ENCODE results near the gene OVOL2.
"Not testable (repeated sequence)": the region's sequence is repeated elsewhere in the genome, so short reads cannot be mapped to it uniquely, and the experiment has no call there.

The OVOL2 gene

GRCh38 chr20:18057101-18057993 is at the start of gene OVOL2:
TSS of gene OVOL2 (minus strand) at chr20:18057916. CDS start at chr20:18057634, 282 bp downstream.
- no peak for DNase-seq (ENCODE audit: low read depth in 3 of 3)

- no peak for DNase-seq (ENCODE audit: low read depth in 3 of 3)
Observed at GRCh38 chr20:18103497-18103896, 45.8 kb upstream of the OVOL2 start.

DNA sequence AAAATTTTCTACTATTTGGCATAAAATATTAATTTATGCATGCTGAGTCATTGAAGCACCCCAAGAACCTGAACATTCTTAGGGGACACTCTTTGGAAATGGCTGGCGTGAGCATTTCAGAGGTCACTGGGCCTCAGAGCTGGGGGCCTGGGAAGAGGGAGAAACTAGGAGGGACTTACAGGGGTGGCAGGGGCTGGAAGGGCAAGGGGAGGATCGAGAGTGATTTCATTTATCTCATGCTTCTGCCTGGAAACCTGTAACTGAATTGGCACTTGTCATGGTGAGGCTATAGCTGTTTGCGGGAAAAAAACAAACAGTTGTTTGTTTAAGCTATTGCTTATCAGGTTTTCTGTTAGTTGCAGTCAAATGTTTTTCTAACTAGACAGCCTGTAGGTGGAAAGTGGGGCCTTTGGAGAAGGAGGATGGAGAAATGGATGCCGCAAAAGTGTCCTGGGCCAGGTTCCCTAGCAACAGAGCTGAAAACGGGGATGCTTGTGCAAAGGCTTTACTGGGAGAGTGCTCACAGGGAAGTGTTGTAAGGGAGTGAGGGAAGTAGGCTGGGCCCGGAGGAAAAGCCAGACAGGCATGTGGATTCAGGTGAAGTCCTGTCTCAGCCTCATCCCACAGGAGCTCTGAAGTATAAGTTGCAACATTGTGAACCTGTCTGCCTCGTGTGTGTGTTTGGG is 43.6 kb upstream of the OVOL2 start:
- no peak for DNase-seq (ENCODE audit: low read depth in 3 of 3)

DNA sequence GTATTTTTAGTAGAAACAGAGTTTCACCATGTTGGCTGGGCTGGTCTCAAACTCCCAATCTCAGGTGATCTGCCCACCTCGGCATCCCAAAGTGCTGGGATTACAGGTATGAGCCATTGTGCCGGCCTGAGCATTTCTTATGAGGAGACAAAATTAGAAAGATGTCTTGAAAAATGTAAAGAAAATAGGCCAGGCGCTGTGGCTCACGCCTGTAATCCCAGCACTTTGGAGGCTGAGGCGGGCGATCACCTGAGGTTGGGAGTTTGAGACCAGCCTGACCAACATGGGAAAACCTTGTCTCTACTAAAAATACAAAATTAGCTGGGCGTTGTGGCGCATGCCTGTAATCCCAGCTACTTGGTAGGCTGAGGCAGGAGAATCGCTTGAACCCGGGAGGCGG is 42.9 kb upstream of the OVOL2 start:
- not testable (repeated sequence) for DNase-seq (ENCODE audit: low read depth in 3 of 3)

- DNase-seq (ENCODE audit: low read depth in 3 of 3) = no peak
Observed at GRCh38 chr20:18094191-18094590, 36.5 kb upstream of the OVOL2 start.

DNA sequence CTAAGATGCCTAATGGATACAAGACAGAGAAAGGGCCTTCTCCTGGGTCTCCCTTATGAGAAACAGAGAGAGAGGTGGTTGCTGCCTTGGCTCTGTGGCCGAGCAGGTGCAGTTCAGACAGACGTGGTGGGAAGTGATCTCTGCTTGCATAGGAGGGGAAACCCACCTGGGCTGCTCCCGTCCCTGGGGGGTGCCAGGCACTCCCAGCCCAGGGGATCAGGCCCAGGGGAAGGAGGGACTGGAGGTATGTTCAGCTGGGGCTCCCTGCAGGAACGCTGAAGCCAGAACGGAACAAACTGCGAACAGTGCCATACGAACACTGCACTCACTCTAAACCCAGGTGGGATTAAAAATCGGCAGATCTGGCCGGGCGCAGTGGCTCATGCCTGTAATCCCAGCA is 35.7 kb upstream of the OVOL2 start:
- DNase-seq (ENCODE audit: low read depth in 3 of 3) = no peak

DNA sequence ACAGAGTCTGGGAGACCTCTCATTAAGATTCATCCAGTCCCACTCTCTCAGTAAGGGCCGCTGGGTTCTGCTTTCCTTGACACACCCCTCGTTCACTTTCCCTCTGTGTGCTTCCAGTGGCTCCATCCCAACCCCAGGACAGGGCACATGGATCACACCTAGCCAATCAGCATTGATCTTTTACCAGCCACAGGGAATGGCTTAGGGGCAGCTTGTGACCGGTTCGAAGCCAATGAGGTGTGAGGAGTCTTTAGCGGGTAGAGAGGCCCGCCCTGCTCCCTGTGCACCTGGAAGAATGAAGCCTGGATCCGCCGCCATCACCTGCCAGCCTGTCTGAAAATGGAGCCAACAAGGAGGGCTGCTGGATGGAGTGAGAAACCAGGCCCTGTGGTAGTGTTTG is 35.2 kb upstream of the OVOL2 start:
- no peak for DNase-seq (ENCODE audit: low read depth in 3 of 3)

DNA sequence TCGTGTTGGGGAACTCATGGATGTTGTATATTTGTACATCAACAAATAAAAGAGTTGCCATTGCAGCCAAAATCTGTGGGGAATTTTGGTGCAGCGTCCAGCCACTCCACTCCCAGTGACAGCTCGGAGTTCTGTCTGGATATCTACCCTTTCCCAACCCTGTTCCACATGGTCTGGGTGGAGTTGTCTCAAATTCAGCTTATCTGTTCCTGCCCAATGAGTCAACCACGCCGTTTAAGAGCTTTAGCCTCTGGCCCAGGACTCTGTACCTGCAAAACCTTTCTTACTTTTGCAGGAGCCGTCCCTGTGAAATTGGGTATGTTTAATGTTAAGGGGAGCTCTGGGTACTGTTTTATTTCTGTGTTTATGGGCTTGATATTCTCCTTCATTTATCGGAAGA is 33.9 kb upstream of the OVOL2 start:
- DNase-seq (ENCODE audit: low read depth in 3 of 3) = no peak

DNA sequence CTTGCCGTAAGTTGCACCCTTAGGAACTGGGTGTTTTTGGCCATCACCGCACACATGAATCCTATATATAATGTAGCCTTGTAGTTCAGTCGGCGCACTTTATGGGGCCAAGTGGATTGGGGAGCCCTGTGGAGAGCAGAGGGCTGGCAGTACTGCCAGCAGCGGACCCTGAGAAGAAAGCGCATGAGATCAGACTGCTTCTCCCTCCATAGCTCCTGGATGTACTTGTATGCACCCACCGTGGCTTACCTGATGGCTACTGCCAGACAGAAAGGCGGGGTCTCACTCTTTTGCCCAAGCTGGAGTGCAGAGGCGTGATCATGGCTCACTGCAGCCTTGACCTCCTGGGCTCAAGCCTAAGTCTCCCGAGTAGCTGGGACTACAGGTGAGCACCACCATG is 32.8 kb upstream of the OVOL2 start:
- no peak for DNase-seq (ENCODE audit: low read depth in 3 of 3)

GRCh38 chr20:18090044-18090443 is 32.3 kb upstream of the OVOL2 start:
- DNase-seq (ENCODE audit: low read depth in 3 of 3) = no peak

DNA sequence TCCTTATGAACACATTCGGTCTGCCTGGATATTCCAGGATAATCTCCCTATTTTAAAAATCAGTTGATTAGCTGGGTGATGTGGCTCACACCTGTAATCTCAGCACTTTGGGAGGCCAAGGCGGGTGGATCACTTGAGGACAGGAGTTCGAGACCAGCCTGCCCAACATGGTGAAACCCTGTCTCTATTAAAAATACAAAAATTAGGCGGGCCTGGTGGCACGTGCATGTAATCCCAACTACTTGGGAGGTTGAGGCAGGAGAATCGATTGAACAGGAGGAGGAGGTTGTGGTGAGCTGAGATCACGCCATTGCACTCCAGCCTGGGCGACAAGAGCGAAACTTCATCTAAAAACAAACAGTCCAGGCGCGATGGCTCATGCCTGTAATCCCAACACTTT is 31.1 kb upstream of the OVOL2 start:
- not testable (repeated sequence) for DNase-seq (ENCODE audit: low read depth in 3 of 3)

DNA sequence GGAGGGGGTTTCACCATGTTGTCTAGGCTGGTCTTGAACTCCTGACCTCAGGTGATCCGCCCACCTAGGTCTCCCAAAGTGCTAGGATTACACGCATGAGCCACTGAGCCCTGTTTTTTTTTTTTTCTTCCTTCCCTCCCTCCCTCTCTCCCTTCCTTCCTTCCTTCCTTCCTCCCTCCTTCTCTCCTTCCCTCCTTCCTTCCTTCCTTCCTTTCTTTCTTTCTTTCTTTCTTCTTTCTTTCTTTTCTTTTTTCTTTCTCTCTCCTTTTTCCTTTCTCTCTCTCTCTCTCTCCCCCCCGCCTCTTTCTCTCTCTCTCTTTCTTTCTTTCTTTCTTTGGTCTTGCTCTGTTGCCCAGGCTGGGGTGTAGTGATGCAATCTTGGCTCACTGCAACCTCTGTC is 30.6 kb upstream of the OVOL2 start:
- not testable (repeated sequence) for DNase-seq (ENCODE audit: low read depth in 3 of 3)

GRCh38 chr20:18087054-18087453 is 29.3 kb upstream of the OVOL2 start:
- no peak for DNase-seq (ENCODE audit: low read depth in 3 of 3)

- DNase-seq (ENCODE audit: low read depth in 3 of 3) = not testable (repeated sequence)
Observed at GRCh38 chr20:18080836-18081235, 23.1 kb upstream of the OVOL2 start.

DNA sequence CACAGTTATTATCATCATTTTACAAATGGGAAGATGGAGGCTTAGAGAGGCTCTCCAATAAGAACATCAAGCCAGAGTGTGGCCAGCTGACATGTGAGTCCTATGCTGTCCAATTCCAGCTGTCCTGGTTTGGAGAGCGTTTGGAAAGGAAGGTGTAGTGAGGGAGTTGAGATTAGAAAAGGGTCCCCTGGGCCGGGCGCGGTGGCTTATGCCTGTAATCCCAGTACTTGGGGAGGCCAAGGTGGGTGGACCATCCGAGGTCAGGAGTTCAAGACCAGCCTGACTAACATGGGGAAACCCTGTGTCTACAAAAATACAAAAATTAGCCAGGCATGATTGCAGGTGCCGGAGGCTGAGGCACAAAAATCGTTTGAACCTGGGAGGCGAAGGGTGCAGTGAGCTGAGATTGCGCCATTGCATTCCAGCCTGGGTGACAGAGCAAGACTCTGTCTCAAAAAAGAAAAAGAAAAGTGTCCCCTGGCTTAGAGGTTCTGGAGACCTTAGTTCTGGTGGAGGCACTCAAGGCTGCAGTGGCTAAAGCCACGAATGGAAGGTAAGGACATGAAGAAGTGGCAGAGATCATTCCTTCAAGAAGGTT is 22.1 kb upstream of the OVOL2 start:
- DNase-seq (ENCODE audit: low read depth in 3 of 3) = no peak

GRCh38 chr20:18077157-18077556 is 19.4 kb upstream of the OVOL2 start:
- DNase-seq (ENCODE audit: low read depth in 3 of 3) = no peak

DNA sequence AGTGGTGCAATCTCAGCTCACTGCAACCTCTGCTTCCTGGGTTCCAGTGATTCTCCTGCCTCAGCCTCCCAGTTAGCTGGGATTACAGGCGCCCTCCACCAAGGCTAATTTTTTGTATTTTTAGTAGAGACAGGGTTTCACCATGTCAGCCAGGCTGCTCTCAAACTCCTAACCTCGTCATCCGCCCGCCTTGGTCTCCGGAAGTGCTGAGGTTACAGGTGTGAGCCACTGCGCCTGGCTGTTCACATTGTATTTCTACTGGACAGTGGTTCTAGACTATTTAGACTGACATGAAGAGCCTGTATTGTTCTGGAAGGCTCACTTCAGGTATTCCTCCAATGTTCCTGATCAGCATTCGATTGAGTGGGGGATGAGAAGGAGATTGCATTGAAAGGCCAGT is 14.8 kb upstream of the OVOL2 start:
- DNase-seq (ENCODE audit: low read depth in 3 of 3) = no peak

- DNase-seq (ENCODE audit: low read depth in 3 of 3) = no peak
Observed at GRCh38 chr20:18066421-18067333, 9.0 kb upstream of the OVOL2 start.

DNA sequence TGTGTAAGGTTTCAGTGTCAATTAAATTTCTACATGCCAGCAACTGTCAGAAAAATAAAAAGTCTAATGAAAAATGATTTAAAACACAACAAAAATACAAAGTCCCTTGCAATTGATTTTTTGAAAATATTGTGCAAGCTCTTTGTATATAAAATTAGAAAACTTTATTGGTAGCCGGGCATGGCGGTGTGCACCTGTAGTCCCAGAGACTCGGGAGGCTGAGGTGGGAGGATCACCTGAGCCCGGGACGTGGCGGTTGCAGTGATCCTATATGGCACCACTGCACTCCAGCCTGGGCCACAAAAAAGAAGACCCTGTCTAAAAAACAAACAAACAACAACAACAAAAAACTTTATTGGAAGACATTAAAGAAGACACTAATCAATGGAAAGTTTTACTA is 6.0 kb upstream of the OVOL2 start:
- no peak for DNase-seq (ENCODE audit: low read depth in 3 of 3)

GRCh38 chr20:18059603-18060002 is 1.9 kb upstream of the OVOL2 start:
- no peak for DNase-seq (ENCODE audit: low read depth in 3 of 3)

DNA sequence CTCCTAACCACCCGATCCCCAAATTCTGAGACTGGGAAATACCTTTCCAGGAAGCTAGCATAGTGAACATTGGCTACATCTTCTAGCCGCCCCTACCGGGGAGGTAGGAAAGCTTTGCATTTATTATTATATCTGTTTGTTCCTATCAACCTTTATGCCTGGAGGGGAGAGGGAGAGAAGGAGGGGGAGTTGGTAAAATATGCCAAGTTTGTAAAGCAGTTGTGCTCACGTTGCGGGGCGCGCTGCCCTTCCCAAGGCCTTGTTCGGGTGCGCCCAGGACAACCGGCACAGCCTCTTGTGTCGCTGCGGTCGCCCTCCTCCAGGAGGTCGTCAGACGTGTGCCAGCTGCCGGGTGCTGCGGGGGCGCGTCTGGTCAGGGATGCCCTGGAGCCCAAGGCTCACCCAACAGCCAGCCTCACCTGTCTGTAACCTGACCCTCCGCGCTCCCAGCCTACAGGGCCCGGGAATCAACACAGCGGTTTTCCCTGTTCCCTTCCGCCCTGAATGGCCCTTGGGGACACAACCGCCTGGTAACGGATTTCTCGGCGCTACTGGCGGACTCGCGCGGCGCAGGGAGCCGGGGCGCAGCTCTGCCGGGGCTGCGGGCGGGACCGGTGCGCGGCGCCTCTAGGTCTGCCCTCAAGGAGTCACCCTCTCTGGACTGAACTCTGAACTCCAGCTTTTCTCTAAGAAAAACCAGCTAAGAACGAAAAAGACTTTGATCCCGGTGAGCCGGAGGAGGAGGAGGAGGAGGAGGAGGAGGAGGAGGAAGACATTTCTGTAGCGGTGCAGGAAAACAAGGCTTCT is 1.1 kb upstream of the OVOL2 start:
- no peak for DNase-seq (ENCODE audit: low read depth in 3 of 3)

Measured in stimulated activated CD4-positive, alpha-beta T cell treated with anti-CD3 and anti-CD28 coated beads, TNF-alpha, amount 100 ng/mL, for 24 hours (primary cell).